ENCODE measurements around the gene CDH24. TPM values are rescaled to one million over a fixed set of nuclear protein-coding genes. Genes with fewer than 3 reads are reported as not detected.
"Not testable (repeated sequence)": the region's sequence is repeated elsewhere in the genome, so short reads cannot be mapped to it uniquely, and the experiment has no call there.

CDH24 gene
- total RNA-seq, 1 donor from 2014 or later, result 7.8 TPM

DNA sequence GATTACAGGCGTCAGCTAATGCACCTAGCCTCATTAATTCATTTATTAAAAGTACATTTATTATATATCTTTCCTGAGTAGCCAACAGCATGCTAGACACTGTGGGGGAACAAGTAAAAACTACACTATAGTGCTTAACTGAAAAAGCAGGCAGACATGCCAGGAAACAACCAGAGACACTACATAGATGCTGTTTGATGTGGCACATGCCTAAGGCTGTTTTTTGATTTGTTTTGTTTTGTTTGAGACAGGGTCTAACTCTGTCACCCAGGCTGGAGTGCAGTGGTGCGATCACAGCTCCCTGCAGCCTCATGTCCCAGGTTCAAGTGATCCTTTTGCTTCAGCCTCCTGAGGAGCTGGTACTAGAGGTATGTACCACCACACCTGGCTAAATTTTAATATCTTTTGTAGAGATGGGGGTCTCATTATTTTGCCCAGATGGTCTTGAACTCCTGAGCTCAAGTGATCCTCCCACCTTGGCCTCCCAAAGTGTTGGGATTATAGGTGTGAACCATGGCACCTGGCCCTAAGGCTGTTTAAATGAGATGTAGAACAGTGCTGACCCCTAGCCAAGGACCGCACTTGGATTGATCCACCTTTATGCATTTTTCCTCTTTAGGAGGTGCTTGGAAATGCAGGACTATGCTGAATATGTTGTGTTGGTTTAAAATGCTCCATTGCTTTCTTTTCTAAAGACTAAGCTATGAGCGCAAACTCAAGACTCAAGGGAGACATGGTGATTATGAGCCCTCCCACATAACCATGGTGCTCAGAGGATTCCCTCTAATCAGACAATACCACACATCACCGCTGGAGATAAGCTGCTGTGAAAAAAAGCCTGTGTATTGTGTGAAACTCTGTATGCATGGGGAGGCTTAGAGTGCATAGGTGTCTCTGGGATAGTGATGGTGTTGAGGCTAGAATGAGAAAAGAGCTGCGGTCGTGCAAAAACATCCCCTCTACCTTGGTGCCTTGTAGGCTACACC is 36.9 kb downstream of the CDH24 start:
- Histone ChIP-seq H3K9me3 (no peaks in the 10 kb centered on the region), H3K27me3 (no peaks in the 10 kb centered on the region), H3K4me1 (no peaks in the 10 kb centered on the region), H3K36me3 (peaks cover 5% of the 10 kb centered on the region), H3K27ac (no peak overlapping the region), H3K4me3 (no peak overlapping the region)
- no peak for ATAC-seq
- no peak for DNase-seq
- no peak for TF ChIP-seq CTCF (IDR thresholded peaks at IDR 0.05)
- intact Hi-C loops (cut with DNase I), result no loop called here

DNA sequence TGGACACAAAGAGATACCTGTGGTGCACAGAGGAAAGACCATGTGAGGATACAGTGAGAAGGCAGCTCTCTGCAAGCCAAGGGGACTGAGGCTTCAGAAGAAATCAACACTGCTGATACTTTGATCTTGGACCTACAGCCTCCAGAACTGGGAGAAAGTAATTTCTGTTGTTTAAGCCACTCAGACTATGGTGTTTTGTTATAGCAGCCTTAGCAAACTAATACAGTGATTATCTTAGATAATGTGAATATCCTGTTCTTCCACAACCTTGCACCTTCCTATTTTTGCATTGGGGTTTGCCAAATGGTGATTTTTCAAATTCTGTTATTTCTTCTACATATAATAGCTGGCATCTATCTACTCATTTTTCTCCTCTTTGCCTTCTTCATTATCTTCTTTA is 39.2 kb downstream of the CDH24 start:
- no peak for TF ChIP-seq CTCF (IDR thresholded peaks at IDR 0.05)
- no peak for ATAC-seq
- Histone ChIP-seq H3K36me3 (no peaks in the 10 kb centered on the region), H3K27ac (no peak overlapping the region), H3K27me3 (no peaks in the 10 kb centered on the region), H3K4me1 (no peaks in the 10 kb centered on the region), H3K4me3 (no peak overlapping the region), H3K9me3 (no peaks in the 10 kb centered on the region)
- no peak for DNase-seq
- intact Hi-C loops (cut with DNase I), result no loop called here

DNA sequence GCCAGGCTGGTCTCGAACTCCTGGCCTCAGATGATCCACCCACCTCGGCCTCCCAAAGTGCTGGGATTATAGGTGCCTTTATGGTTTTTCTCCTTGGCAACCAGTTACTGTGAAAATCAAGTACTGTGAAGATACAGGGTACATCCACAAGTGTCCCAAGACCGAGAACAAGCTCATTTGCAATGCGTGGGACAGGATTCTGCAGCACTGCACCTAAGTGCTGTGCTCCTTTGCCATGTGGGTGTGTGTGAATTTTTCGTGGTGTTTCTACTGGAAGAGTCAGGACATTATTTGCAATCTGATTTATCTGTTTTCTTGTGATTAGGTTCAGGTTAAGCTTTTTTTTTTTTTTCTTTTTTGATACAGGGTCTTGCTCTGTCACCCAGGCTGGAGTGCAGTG is 40.2 kb downstream of the CDH24 start:
- DNase-seq (no peak), ATAC-seq (no peak)
- Histone ChIP-seq H3K27ac (no peak overlapping the region), H3K4me1 (no peaks in the 10 kb centered on the region), H3K4me3 (no peak overlapping the region), H3K9me3 (no peaks in the 10 kb centered on the region), H3K27me3 (no peaks in the 10 kb centered on the region), H3K36me3 (no peaks in the 10 kb centered on the region)
- intact Hi-C loops (cut with DNase I), result no loop called here
- TF ChIP-seq CTCF (IDR thresholded peaks at IDR 0.05), result no peak

- Histone ChIP-seq H3K9me3 (no peaks in the 10 kb centered on the region), H3K27me3 (no peaks in the 10 kb centered on the region), H3K4me1 (no peaks in the 10 kb centered on the region), H3K27ac (no peak overlapping the region), H3K4me3 (no peak overlapping the region), H3K36me3 (no peaks in the 10 kb centered on the region)
- DNase-seq (no peak), ATAC-seq (no peak)
- no peak for TF ChIP-seq CTCF (IDR thresholded peaks at IDR 0.05)
- intact Hi-C loops (cut with DNase I), result no loop called here
These were observed 41.7 kb downstream of the CDH24 start for GRCh38 chr14:23015618-23016017.

GRCh38 chr14:23013749-23014054 is 43.6 kb downstream of the CDH24 start:
- intact Hi-C loops (cut with DNase I); H3K36me3 ChIP-seq; H3K4me3 ChIP-seq; H3K27me3 ChIP-seq; H3K27ac ChIP-seq; ATAC-seq; DNase-seq; H3K9me3 ChIP-seq: not testable (repeated sequence)
- peaks cover 10% of the 10 kb centered on the region for H3K4me1 ChIP-seq

DNA sequence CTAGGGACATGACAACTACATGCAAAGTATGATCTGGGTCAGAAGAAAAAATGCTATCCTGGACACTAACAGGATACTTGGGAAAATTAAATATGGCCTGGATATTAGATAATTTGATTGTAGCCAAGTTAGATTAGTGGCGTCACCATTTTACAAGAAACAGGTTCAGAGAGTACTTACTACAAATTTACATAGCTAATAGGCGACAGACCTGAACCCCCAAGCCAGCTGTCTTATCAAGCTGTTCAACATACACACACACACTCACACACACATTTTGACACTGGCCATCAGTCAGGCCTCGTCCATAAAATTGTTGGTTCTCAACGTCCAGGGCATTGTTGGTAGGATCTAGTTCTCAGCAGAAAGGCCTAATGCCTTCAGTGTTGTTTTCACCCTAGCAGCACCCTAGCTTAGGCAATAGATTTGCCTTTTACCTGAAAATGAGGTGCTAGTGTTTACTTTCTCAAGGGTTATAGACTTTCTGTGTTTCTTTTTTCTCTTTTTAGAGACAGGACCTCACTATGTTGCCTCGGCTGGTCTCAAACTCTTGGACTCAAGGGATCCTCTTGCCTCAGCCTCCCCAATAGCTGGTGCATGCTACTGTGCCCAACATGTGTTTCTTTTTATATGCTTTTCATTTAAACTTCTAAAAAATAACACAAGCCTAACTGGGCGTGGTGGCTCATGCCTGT is 44.1 kb downstream of the CDH24 start:
- no peak overlapping the region for H3K4me3 ChIP-seq
- peaks cover 10% of the 10 kb centered on the region for H3K4me1 ChIP-seq
- H3K27me3 ChIP-seq, result no peaks in the 10 kb centered on the region
- H3K36me3 ChIP-seq, result no peaks in the 10 kb centered on the region
- H3K9me3 ChIP-seq, result no peaks in the 10 kb centered on the region
- no peak for DNase-seq
- intact Hi-C loops (cut with DNase I), result no loop called here
- TF ChIP-seq CTCF (IDR thresholded peaks at IDR 0.05), result no peak
- no peak overlapping the region for H3K27ac ChIP-seq
- ATAC-seq, result no peak

Measured in upper lobe of right lung (tissue), 1 donor.